Gastroesophageal sphincter (tissue), 3 donors: Measurements from ENCODE around the gene SMS.

Source experiments
- CTCF ChIP-seq, 4 experiments: fragments of 200-600 bp in 2 of 4; fragments of 450-650 bp in 2 of 4; sonication (generic) in 1 of 4; IDR thresholded peaks; one replicate each; pipeline ENCODE4 v1.5.1; 2017 to 2019; ENCODE audit warnings: antibody characterized with exemption in 4 of 4, mild to moderate bottlenecking in 2 of 4, moderate library complexity in 2 of 4
- EP300 ChIP-seq: sonication (generic); formaldehyde crosslinking; IDR thresholded peaks from one replicate; pipeline ENCODE4 v1.6.1; 2017; ENCODE audit warnings: antibody characterized with exemption, mild to moderate bottlenecking
- POLR2A ChIP-seq, 2 donors: fragments of 450-650 bp; IDR thresholded peaks; one replicate each; pipeline ENCODE4 v1.6.1; 2017; ENCODE audit warnings: antibody characterized with exemption in 2 of 2, mild to moderate bottlenecking in 2 of 2, moderate library complexity in 1 of 2
- POLR2AphosphoS5 ChIP-seq: sonication (generic); formaldehyde crosslinking; IDR thresholded peaks from one replicate; pipeline ENCODE4 v1.6.1; 2017; ENCODE audit warnings: antibody characterized with exemption

- TF ChIP-seq POLR2A (IDR thresholded peaks at IDR 0.05) = no peak
- TF ChIP-seq CTCF (IDR thresholded peaks at IDR 0.05) = no peak
- no peak for TF ChIP-seq EP300
- TF ChIP-seq POLR2AphosphoS5 = no peak
These were observed 99.7 kb downstream of the SMS start for GRCh38 chrX:22040184-22040583.
